WTC11 (cell line): Measurements from ENCODE around the gene PRKCZ. TPM values are rescaled to one million over a fixed set of nuclear protein-coding genes. Genes with fewer than 3 reads are reported as not detected.

ENCODE experiments used
- ATAC-seq: fragments of 200-7000 bp; cut with Tn5 transposase; 2 replicates; pipeline ENCODE4 v1.10.0; 2021; ENCODE audit warnings: mild to moderate bottlenecking, moderate library complexity
- CTCF ChIA-PET: fragments of 300-600 bp; sonication (Branson Sonifier 250); formaldehyde crosslinking; loops from one replicate; lab custom pipeline; 2021; ENCODE audit warnings: antibody characterized with exemption; lab: Charles Lee
- POLR2A ChIA-PET: fragments of 350-600 bp; sonication (Branson Sonifier 250); formaldehyde crosslinking; loops from one replicate; lab custom pipeline; 2021; ENCODE audit warnings: antibody characterized with exemption; lab: Charles Lee
- DNase-seq: peaks from one replicate; pipeline ENCODE4 v3.0.0; 2021; ENCODE audit warnings: low spot score
- H3K27ac Mint-ChIP-seq: 2 replicates; pipeline ENCODE4 v1.8.0; 2021; ENCODE audit warnings: mixed read lengths
- H3K27me3 Mint-ChIP-seq: 2 replicates; pipeline ENCODE4 v1.8.0; 2021; ENCODE audit warnings: low read depth, mild to moderate bottlenecking, moderate library complexity, mixed read lengths
- H3K36me3 Mint-ChIP-seq: 2 replicates; pipeline ENCODE4 v1.8.0; 2021; ENCODE audit warnings: mixed read lengths
- H3K4me1 Mint-ChIP-seq: 2 replicates; pipeline ENCODE4 v1.8.0; 2022; ENCODE audit warnings: mixed read lengths
- H3K4me3 Mint-ChIP-seq: 2 replicates; pipeline ENCODE4 v1.8.0; 2021; ENCODE audit warnings: mild to moderate bottlenecking, moderate library complexity, mixed read lengths
- H3K9me3 Mint-ChIP-seq: 2 replicates; pipeline ENCODE4 v1.8.0; 2021; ENCODE audit warnings: mixed read lengths
- ARID4B ChIP-seq: sonication (generic); formaldehyde crosslinking; IDR thresholded peaks from 2 replicates; pipeline ENCODE4 v1.8.0; 2023; ENCODE audit warnings: missing genetic modification reagents, mild to moderate bottlenecking, borderline replicate concordance
- CDX4 ChIP-seq: fragments of 250-450 bp; sonication (Bioruptor Pico); IDR thresholded peaks from 2 replicates; pipeline ENCODE4 v1.9.0; 2021; ENCODE audit warnings: moderate library complexity, mild to moderate bottlenecking, inconsistent platforms, borderline replicate concordance
- CREB1 ChIP-seq: sonication (generic); formaldehyde crosslinking; IDR thresholded peaks from 2 replicates; pipeline ENCODE4 v1.8.0; 2023; ENCODE audit warnings: mild to moderate bottlenecking, missing genetic modification reagents
- CREM ChIP-seq: sonication (generic); formaldehyde crosslinking; IDR thresholded peaks from 2 replicates; pipeline ENCODE4 v1.8.1; 2022; ENCODE audit warnings: mild to moderate bottlenecking, missing genetic modification reagents, moderate library complexity
- ELF4 ChIP-seq: sonication (generic); formaldehyde crosslinking; IDR thresholded peaks from 2 replicates; pipeline ENCODE4 v1.8.1; 2022; ENCODE audit warnings: low read depth, mild to moderate bottlenecking, moderate library complexity, missing genetic modification reagents
- EMX1 ChIP-seq: fragments of 250-450 bp; sonication (Bioruptor Pico); IDR thresholded peaks from 2 replicates; pipeline ENCODE4 v1.8.0; 2021; ENCODE audit warnings: mild to moderate bottlenecking
- ESRRA ChIP-seq: sonication (generic); formaldehyde crosslinking; IDR thresholded peaks from 2 replicates; pipeline ENCODE4 v1.8.1; 2022; ENCODE audit warnings: mild to moderate bottlenecking, missing genetic modification reagents, borderline replicate concordance
- ETV6 ChIP-seq: sonication (generic); formaldehyde crosslinking; IDR thresholded peaks from 2 replicates; pipeline ENCODE4 v1.8.1; 2022; ENCODE audit warnings: mild to moderate bottlenecking, missing genetic modification reagents
- FOXP1 ChIP-seq: sonication (generic); formaldehyde crosslinking; IDR thresholded peaks from 2 replicates; pipeline ENCODE4 v1.8.0; 2022; ENCODE audit warnings: missing genetic modification reagents, mild to moderate bottlenecking, moderate library complexity, borderline replicate concordance
- GABPB1 ChIP-seq: sonication (generic); formaldehyde crosslinking; IDR thresholded peaks from 2 replicates; pipeline ENCODE4 v1.8.1; 2023; ENCODE audit warnings: mild to moderate bottlenecking, missing genetic modification reagents
- GTF2I ChIP-seq: fragments of 250-450 bp; sonication (Bioruptor Pico); conservative IDR thresholded peaks from 2 replicates; pipeline ENCODE4 v1.4.0; 2021; ENCODE audit warnings: mild to moderate bottlenecking
- JUN ChIP-seq: sonication (generic); formaldehyde crosslinking; IDR thresholded peaks from 2 replicates; pipeline ENCODE4 v1.8.0; 2023; ENCODE audit warnings: mild to moderate bottlenecking, missing genetic modification reagents
- ZNF232 ChIP-seq: sonication (generic); formaldehyde crosslinking; IDR thresholded peaks from 2 replicates; pipeline ENCODE4 v1.8.0; 2022; ENCODE audit warnings: mild to moderate bottlenecking, missing genetic modification reagents
- ZNF396 ChIP-seq: fragments of 250-450 bp; sonication (Bioruptor Pico); IDR thresholded peaks from 2 replicates; pipeline ENCODE4 v1.8.0; 2021; ENCODE audit warnings: mild to moderate bottlenecking, moderate library complexity, borderline replicate concordance
- ZNF423 ChIP-seq: fragments of 250-450 bp; sonication (Bioruptor Pico); IDR thresholded peaks from 2 replicates; pipeline ENCODE4 v2.1.2; 2022; ENCODE audit warnings: mild to moderate bottlenecking, moderate library complexity
- total RNA-seq: library from RNA; stranded (reverse); gene quantifications from 3 replicates; pipeline ENCODE4 v1.2.3, GENCODE V29; 2021
- TF ChIP-seq, protein P1 (sequence below): fragments of 250-450 bp; sonication (Bioruptor Pico); IDR thresholded peaks from 2 replicates; pipeline ENCODE4 v1.9.0; 2021; ENCODE audit warnings: mild to moderate bottlenecking
- TF ChIP-seq, protein P2 (sequence below): fragments of 200-600 bp; IDR thresholded peaks from 2 replicates; pipeline ENCODE4 v1.8.0; 2022; ENCODE audit warnings: antibody characterized with exemption
- TF ChIP-seq, protein P3 (sequence below): sonication (generic); formaldehyde crosslinking; IDR thresholded peaks from 2 replicates; pipeline ENCODE4 v1.8.0; 2023; ENCODE audit warnings: missing genetic modification reagents

The PRKCZ gene
- total RNA-seq, 1 experiment from 2014 or later = 52.5 TPM

DNA sequence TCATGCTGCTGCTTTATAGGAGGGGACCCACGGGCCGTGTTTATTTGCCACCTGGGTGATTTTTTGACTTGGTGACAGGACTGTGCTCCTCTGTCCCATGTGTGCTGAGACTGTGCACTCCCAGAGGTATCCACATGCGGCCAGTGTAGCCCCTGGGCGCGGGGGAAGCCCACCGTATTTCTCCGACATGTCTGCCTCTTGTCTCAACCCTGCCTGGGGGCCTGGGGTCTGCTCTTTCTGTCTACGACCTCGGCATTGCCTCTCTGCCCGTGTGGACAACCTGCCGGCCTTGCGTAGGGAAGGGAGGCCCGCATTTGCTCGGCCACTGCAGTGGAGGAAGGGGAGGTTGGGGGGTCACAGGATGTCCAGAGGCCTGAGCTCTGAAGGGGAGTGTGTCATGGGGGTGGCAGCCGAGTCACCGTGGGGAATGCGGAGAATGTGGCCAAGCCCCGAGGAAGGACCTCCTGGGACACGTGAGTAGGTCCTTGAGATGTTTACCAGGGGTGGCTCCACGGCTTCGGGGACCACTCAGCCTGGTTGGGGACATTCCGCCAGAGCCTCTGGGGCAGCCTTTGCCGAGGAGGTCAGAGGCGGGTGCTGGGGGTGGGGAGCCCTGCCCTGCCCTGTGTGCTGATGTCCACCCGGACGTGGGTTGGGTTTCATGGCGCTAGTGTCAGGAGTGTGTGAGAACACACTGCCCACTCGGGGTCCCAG lies 11.0 kb downstream of the PRKCZ start (continued):
- TF ChIP-seq EMX1 (CRISPR knock-in tag) (no peak), ELF4 (CRISPR knock-in tag) (no peak), ZNF232 (CRISPR knock-in tag) (no peak)
- TF ChIP-seq, protein P1, sequence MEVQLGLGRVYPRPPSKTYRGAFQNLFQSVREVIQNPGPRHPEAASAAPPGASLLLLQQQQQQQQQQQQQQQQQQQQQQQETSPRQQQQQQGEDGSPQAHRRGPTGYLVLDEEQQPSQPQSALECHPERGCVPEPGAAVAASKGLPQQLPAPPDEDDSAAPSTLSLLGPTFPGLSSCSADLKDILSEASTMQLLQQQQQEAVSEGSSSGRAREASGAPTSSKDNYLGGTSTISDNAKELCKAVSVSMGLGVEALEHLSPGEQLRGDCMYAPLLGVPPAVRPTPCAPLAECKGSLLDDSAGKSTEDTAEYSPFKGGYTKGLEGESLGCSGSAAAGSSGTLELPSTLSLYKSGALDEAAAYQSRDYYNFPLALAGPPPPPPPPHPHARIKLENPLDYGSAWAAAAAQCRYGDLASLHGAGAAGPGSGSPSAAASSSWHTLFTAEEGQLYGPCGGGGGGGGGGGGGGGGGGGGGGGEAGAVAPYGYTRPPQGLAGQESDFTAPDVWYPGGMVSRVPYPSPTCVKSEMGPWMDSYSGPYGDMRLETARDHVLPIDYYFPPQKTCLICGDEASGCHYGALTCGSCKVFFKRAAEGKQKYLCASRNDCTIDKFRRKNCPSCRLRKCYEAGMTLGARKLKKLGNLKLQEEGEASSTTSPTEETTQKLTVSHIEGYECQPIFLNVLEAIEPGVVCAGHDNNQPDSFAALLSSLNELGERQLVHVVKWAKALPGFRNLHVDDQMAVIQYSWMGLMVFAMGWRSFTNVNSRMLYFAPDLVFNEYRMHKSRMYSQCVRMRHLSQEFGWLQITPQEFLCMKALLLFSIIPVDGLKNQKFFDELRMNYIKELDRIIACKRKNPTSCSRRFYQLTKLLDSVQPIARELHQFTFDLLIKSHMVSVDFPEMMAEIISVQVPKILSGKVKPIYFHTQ (CRISPR knock-in tag) = no peak
- TF ChIP-seq, protein P2, sequence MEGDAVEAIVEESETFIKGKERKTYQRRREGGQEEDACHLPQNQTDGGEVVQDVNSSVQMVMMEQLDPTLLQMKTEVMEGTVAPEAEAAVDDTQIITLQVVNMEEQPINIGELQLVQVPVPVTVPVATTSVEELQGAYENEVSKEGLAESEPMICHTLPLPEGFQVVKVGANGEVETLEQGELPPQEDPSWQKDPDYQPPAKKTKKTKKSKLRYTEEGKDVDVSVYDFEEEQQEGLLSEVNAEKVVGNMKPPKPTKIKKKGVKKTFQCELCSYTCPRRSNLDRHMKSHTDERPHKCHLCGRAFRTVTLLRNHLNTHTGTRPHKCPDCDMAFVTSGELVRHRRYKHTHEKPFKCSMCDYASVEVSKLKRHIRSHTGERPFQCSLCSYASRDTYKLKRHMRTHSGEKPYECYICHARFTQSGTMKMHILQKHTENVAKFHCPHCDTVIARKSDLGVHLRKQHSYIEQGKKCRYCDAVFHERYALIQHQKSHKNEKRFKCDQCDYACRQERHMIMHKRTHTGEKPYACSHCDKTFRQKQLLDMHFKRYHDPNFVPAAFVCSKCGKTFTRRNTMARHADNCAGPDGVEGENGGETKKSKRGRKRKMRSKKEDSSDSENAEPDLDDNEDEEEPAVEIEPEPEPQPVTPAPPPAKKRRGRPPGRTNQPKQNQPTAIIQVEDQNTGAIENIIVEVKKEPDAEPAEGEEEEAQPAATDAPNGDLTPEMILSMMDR = no peak

DNA sequence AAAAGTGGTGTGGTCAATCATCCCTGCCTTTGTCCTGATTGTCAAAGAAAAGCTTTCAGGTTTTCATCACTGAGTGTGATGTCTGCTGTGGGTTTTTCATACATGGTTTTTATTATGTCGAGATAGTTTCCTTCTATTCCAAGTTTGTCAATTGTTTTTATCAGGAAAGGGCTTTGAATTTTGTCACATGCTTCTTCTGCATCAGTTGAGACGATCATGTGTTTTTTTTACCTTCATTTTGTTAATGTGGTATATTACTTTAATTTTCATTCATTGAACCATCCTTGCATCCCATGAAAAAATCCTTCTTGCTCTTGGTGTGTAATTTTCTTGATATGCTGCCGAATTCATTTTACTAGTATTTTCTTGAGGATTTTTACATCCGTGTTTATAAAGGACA lies 15.5 kb downstream of the PRKCZ start:
- Mint-ChIP-seq H3K9me3 (peaks cover 7% of the 10 kb centered on the region), H3K4me1 (no peaks in the 10 kb centered on the region), H3K27ac (no peak overlapping the region), H3K4me3 (no peak overlapping the region), H3K36me3 (peaks cover 28% of the 10 kb centered on the region), H3K27me3 (no peaks in the 10 kb centered on the region)
- CTCF ChIA-PET = interaction anchor here (0.7 to 1.8 kb wide), 3 partner anchors 19 to 636 kb away, joined by 3 to 4 read pairs (median 3); no protein-coding TSS in a partner anchor
- ATAC-seq = no peak
- TF ChIP-seq ZNF423 (CRISPR knock-in tag) (no peak), CREM (no peak), GTF2I (CRISPR knock-in tag) (no peak), JUN (CRISPR knock-in tag) (no peak)
- no peak for DNase-seq
- POLR2A ChIA-PET = no interaction called here

GRCh38 chr1:2067393-2067792 lies 17.2 kb downstream of the PRKCZ start:
- TF ChIP-seq GABPB1 (CRISPR knock-in tag) (no peak), ARID4B (CRISPR knock-in tag) (no peak), CREB1 (no peak), FOXP1 (CRISPR knock-in tag) (no peak), CDX4 (CRISPR knock-in tag) (no peak), ESRRA (no peak), ZNF396 (CRISPR knock-in tag) (no peak), ETV6 (CRISPR knock-in tag) (no peak)
- TF ChIP-seq, protein P3, sequence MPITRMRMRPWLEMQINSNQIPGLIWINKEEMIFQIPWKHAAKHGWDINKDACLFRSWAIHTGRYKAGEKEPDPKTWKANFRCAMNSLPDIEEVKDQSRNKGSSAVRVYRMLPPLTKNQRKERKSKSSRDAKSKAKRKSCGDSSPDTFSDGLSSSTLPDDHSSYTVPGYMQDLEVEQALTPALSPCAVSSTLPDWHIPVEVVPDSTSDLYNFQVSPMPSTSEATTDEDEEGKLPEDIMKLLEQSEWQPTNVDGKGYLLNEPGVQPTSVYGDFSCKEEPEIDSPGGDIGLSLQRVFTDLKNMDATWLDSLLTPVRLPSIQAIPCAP (CRISPR knock-in tag) = no peak
- Mint-ChIP-seq H3K9me3 (peaks cover 7% of the 10 kb centered on the region), H3K27ac (no peak overlapping the region), H3K36me3 (peaks cover 25% of the 10 kb centered on the region), H3K27me3 (no peaks in the 10 kb centered on the region), H3K4me1 (peaks cover 7% of the 10 kb centered on the region), H3K4me3 (no peak overlapping the region)
- no peak for DNase-seq
- no peak for ATAC-seq
- CTCF ChIA-PET = interaction anchor here (1.8 kb wide), 1 partner anchor 49 kb away, joined by 3 read pairs; no protein-coding TSS in a partner anchor
- POLR2A ChIA-PET = no interaction called here
